ENCODE measurements around the gene THSD4.
"Not testable (repeated sequence)": the region's sequence is repeated elsewhere in the genome, so short reads cannot be mapped to it uniquely, and the experiment has no call there.

Gene THSD4

DNA sequence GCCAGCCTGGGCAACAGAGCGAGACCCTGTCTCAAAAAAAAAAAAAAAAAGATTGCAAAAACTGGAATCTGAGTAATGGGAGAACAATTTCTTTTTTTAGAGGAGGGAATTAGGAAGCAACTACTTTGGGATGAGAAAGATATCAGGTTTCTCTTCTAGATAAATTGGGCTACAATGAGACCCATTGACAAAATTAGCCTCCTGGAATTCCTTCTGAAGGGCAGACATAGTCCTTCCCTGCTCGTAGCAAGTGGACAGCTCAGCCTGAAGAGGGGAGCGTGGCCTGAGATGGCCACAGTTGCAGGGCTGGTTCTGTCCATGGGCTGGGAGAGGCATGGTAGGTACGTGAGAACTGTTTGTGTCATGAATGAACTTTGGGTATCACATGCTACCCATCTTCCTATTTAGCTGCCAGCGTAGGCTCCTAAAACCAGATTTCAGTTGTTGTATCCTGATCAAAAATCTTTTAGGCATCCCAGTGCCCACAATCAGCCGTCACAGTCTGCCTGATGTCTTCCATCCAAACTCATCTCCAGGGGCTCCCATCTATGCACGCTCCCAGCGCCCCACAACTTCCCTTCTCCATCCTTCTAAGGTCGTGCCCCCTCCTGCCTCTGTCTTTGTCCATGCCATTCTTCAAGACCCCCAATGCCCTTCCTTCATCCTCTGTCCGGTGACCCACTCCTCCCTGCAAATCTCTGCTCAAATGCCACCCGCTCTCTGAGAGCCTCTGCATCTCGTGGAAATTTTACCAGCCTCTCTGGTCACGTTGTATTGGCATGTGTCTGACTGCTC, 603.0 kb downstream of the THSD4 start:
- Histone ChIP-seq H3K27me3 (ENCODE audit: low read depth, low read length) (peaks cover 7% of the 10 kb centered on the region; the same call in 1 of the 2 replicates), H2AFZ (ENCODE audit: low read depth, low read length) (no peak overlapping the region), H3K4me1 (ENCODE audit: low read length) (0 out of 2 replicates have a peak, but pooled peaks cover 3% of the 10 kb centered on the region), H3K9me3 (ENCODE audit: insufficient read depth, low read length) (no peaks in the 10 kb centered on the region), H3K36me3 (replicated peaks; ENCODE audit: low read depth, low read length) (no peaks in the 10 kb centered on the region), H4K20me1 (ENCODE audit: insufficient read depth, low read length) (no peaks in the 10 kb centered on the region), H3K4me3 (ENCODE audit: low read length) (no peak overlapping the region), H3K9ac (ENCODE audit: low read length) (no peak overlapping the region), H3K79me2 (ENCODE audit: low read length) (no peaks in the 10 kb centered on the region), H3K27ac (ENCODE audit: low read length) (no peak overlapping the region), H3K4me2 (ENCODE audit: low read length) (no peak overlapping the region)
- no peak for TF ChIP-seq EZH2phosphoT487 (IDR thresholded peaks at IDR 0.05; ENCODE audit: low read depth)
- TF ChIP-seq, protein P1, sequence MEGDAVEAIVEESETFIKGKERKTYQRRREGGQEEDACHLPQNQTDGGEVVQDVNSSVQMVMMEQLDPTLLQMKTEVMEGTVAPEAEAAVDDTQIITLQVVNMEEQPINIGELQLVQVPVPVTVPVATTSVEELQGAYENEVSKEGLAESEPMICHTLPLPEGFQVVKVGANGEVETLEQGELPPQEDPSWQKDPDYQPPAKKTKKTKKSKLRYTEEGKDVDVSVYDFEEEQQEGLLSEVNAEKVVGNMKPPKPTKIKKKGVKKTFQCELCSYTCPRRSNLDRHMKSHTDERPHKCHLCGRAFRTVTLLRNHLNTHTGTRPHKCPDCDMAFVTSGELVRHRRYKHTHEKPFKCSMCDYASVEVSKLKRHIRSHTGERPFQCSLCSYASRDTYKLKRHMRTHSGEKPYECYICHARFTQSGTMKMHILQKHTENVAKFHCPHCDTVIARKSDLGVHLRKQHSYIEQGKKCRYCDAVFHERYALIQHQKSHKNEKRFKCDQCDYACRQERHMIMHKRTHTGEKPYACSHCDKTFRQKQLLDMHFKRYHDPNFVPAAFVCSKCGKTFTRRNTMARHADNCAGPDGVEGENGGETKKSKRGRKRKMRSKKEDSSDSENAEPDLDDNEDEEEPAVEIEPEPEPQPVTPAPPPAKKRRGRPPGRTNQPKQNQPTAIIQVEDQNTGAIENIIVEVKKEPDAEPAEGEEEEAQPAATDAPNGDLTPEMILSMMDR (IDR thresholded peaks at IDR 0.05; ENCODE audit: low read depth, low read length) = no peak

DNA sequence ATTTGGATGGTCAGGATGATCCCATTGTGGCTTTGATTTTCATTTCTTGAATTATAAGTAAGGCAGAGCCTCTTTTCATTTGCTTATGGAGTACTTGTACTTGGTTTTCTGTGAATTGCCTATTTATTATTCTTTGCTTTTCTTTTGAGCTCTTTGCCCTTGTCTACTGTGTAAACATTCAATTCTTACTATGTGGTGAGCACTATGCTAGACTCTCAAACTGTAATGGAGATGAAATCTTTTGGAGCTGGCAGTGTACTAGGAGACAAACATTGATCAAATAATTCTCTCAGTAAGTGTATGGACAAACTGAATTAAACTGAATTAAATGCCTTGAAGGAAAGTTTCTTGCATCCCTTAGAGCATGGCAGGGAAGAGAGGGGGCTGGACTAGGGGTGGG, 608.1 kb downstream of the THSD4 start:
- Histone ChIP-seq H3K4me2 (ENCODE audit: low read length) (no peak overlapping the region), H4K20me1 (ENCODE audit: insufficient read depth, low read length) (no peaks in the 10 kb centered on the region)
- TF ChIP-seq, protein P1 (IDR thresholded peaks at IDR 0.05; ENCODE audit: low read depth, low read length) = no peak
- no peak for TF ChIP-seq EZH2phosphoT487 (IDR thresholded peaks at IDR 0.05; ENCODE audit: low read depth)

DNA sequence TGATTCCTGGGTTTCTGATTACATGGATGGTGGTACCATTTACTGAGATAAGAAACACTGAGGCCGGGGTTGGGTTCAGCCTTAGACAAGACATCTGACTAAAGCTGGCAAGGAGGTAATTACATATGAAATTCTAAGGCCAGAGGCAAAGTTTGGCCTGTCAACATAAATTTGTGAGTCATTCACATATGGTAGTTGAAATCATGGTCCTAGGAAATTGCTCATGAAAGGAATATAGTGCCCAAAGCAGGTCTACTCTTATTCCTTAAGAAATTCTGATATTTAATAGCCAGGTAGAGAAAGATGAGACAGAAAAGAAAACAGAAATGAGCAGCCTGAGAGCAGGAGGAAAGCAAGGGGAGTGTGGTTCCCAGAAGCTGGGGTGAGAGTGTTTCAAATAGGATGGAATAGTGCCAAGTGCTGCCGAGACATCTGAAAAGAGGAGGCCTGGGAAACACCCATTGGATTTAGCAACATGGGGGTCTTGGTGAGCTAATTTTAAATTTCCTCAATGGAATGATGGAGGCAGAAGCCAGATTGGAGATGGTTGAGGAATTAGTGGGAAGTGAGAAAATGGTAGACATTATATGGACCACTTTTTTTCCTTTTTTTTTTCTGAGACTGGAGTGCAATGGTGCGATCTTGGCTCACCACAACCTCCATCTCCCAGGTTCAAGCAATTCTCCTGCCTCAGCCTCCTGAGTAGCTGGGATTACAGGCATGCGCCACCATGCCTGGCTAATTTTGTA, 610.1 kb downstream of the THSD4 start:
- not testable (repeated sequence) for H3K27me3 ChIP-seq (ENCODE audit: low read depth, low read length); H3K4me1 ChIP-seq (ENCODE audit: low read length); H3K27ac ChIP-seq (ENCODE audit: low read length); H2AFZ ChIP-seq (ENCODE audit: low read depth, low read length); H3K4me3 ChIP-seq (ENCODE audit: low read length); H3K79me2 ChIP-seq (ENCODE audit: low read length); H3K4me2 ChIP-seq (ENCODE audit: low read length); H4K20me1 ChIP-seq (ENCODE audit: insufficient read depth, low read length); H3K9ac ChIP-seq (ENCODE audit: low read length); H3K9me3 ChIP-seq (ENCODE audit: insufficient read depth, low read length); H3K36me3 ChIP-seq (replicated peaks; ENCODE audit: low read depth, low read length)

More for the DNA sequence above, 608.1 kb downstream of the THSD4 start:
- Histone ChIP-seq H3K4me3 (ENCODE audit: low read length) (no peak overlapping the region), H3K36me3 (replicated peaks; ENCODE audit: low read depth, low read length) (no peaks in the 10 kb centered on the region), H3K4me1 (ENCODE audit: low read length) (no peaks in the 10 kb centered on the region), H3K79me2 (ENCODE audit: low read length) (no peaks in the 10 kb centered on the region), H3K9ac (ENCODE audit: low read length) (no peak overlapping the region), H3K9me3 (ENCODE audit: insufficient read depth, low read length) (no peaks in the 10 kb centered on the region), H3K27me3 (ENCODE audit: low read depth, low read length) (peaks cover 6% of the 10 kb centered on the region; the same call in 1 of the 2 replicates), H2AFZ (ENCODE audit: low read depth, low read length) (no peak overlapping the region), H3K27ac (ENCODE audit: low read length) (no peak overlapping the region)

DNA sequence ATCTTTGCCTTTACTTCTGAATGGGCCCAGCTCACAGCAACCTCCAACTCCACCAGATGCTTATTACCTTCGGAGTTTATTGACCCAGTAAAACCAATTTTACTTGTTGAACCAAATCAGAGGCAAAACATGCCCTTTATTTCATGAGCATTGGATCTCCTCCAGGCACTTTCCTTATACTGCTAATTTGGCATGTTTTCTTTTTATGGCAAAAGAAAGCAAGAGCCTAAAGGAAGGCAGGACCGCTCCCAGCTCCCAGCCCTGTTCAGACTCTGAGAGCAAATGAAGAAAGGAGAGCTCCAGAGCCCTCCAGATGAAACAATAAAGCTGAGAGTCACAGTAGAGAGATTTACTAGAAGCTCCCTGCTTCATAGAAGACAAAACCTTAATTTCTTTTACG, 613.6 kb downstream of the THSD4 start:
- Histone ChIP-seq H3K27ac (ENCODE audit: low read length) (no peak overlapping the region), H4K20me1 (ENCODE audit: insufficient read depth, low read length) (no peaks in the 10 kb centered on the region), H3K9me3 (ENCODE audit: insufficient read depth, low read length) (no peaks in the 10 kb centered on the region), H2AFZ (ENCODE audit: low read depth, low read length) (no peak overlapping the region), H3K4me1 (ENCODE audit: low read length) (no peaks in the 10 kb centered on the region), H3K4me3 (ENCODE audit: low read length) (no peak overlapping the region), H3K36me3 (replicated peaks; ENCODE audit: low read depth, low read length) (no peaks in the 10 kb centered on the region), H3K79me2 (ENCODE audit: low read length) (no peaks in the 10 kb centered on the region), H3K9ac (ENCODE audit: low read length) (no peak overlapping the region), H3K4me2 (ENCODE audit: low read length) (no peak overlapping the region), H3K27me3 (ENCODE audit: low read depth, low read length) (no peaks in the 10 kb centered on the region)
- TF ChIP-seq, protein P1 (IDR thresholded peaks at IDR 0.05; ENCODE audit: low read depth, low read length) = no peak
- TF ChIP-seq EZH2phosphoT487 (IDR thresholded peaks at IDR 0.05; ENCODE audit: low read depth) = no peak

Data from OCI-LY3 (cell line).